Measurements from ENCODE around the gene DNASE2B.

The DNASE2B gene

GRCh38 chr1:84403347-84403746 is 5.1 kb downstream of the DNASE2B start:
- Histone ChIP-seq H3K9ac (ENCODE audit: low read depth, low read length) (no peak overlapping the region), H3K36me3 (ENCODE audit: control insufficient read depth, insufficient read depth, low read length) (no peaks in the 10 kb centered on the region), H3K27me3 (ENCODE audit: control insufficient read depth, insufficient read depth, low read length) (no peaks in the 10 kb centered on the region), H3K4me1 (ENCODE audit: control insufficient read depth, insufficient read depth, low read length) (no peaks in the 10 kb centered on the region), H3K4me3 (ENCODE audit: low read depth, low read length) (no peak overlapping the region), H3K9me3 (ENCODE audit: control insufficient read depth, insufficient read depth, low read length) (no peaks in the 10 kb centered on the region)

- Histone ChIP-seq H3K36me3 (ENCODE audit: control insufficient read depth, insufficient read depth, low read length) (no peaks in the 10 kb centered on the region), H3K4me3 (ENCODE audit: low read depth, low read length) (no peak overlapping the region), H3K4me1 (ENCODE audit: control insufficient read depth, insufficient read depth, low read length) (no peaks in the 10 kb centered on the region), H3K9ac (ENCODE audit: low read depth, low read length) (no peak overlapping the region), H3K27me3 (ENCODE audit: control insufficient read depth, insufficient read depth, low read length) (no peaks in the 10 kb centered on the region), H3K9me3 (ENCODE audit: control insufficient read depth, insufficient read depth, low read length) (no peaks in the 10 kb centered on the region)
Measured at GRCh38 chr1:84406346-84406861, 8.1 kb downstream of the DNASE2B start.

GRCh38 chr1:84407524-84407923 is 9.2 kb downstream of the DNASE2B start:
- Histone ChIP-seq H3K4me3 (ENCODE audit: low read depth, low read length) (no peak overlapping the region), H3K9me3 (ENCODE audit: control insufficient read depth, insufficient read depth, low read length) (no peaks in the 10 kb centered on the region), H3K27me3 (ENCODE audit: control insufficient read depth, insufficient read depth, low read length) (no peaks in the 10 kb centered on the region), H3K9ac (ENCODE audit: low read depth, low read length) (no peak overlapping the region), H3K4me1 (ENCODE audit: control insufficient read depth, insufficient read depth, low read length) (no peaks in the 10 kb centered on the region), H3K36me3 (ENCODE audit: control insufficient read depth, insufficient read depth, low read length) (no peaks in the 10 kb centered on the region)

GRCh38 chr1:84407958-84408422 is 9.7 kb downstream of the DNASE2B start:
- no peak overlapping the region for H3K4me3 ChIP-seq (ENCODE audit: low read depth, low read length)
- H3K4me1 ChIP-seq (ENCODE audit: control insufficient read depth, insufficient read depth, low read length), result no peaks in the 10 kb centered on the region
- no peaks in the 10 kb centered on the region for H3K27me3 ChIP-seq (ENCODE audit: control insufficient read depth, insufficient read depth, low read length)
- H3K9me3 ChIP-seq (ENCODE audit: control insufficient read depth, insufficient read depth, low read length), result no peaks in the 10 kb centered on the region
- H3K36me3 ChIP-seq (ENCODE audit: control insufficient read depth, insufficient read depth, low read length), result no peaks in the 10 kb centered on the region
- no peak overlapping the region for H3K9ac ChIP-seq (ENCODE audit: low read depth, low read length)

- no peak overlapping the region for H3K9ac ChIP-seq (ENCODE audit: low read depth, low read length)
- no peaks in the 10 kb centered on the region for H3K9me3 ChIP-seq (ENCODE audit: control insufficient read depth, insufficient read depth, low read length)
- no peak overlapping the region for H3K4me3 ChIP-seq (ENCODE audit: low read depth, low read length)
- no peaks in the 10 kb centered on the region for H3K27me3 ChIP-seq (ENCODE audit: control insufficient read depth, insufficient read depth, low read length)
- H3K36me3 ChIP-seq (ENCODE audit: control insufficient read depth, insufficient read depth, low read length), result no peaks in the 10 kb centered on the region
- H3K4me1 ChIP-seq (ENCODE audit: control insufficient read depth, insufficient read depth, low read length), result no peaks in the 10 kb centered on the region
Measured at GRCh38 chr1:84409888-84410287, 11.6 kb downstream of the DNASE2B start.

GRCh38 chr1:84410328-84411095 is 12.2 kb downstream of the DNASE2B start:
- Histone ChIP-seq H3K9ac (ENCODE audit: low read depth, low read length) (no peak overlapping the region), H3K36me3 (ENCODE audit: control insufficient read depth, insufficient read depth, low read length) (no peaks in the 10 kb centered on the region), H3K27me3 (ENCODE audit: control insufficient read depth, insufficient read depth, low read length) (no peaks in the 10 kb centered on the region), H3K4me3 (ENCODE audit: low read depth, low read length) (no peak overlapping the region), H3K4me1 (ENCODE audit: control insufficient read depth, insufficient read depth, low read length) (no peaks in the 10 kb centered on the region), H3K9me3 (ENCODE audit: control insufficient read depth, insufficient read depth, low read length) (no peaks in the 10 kb centered on the region)

- no peaks in the 10 kb centered on the region for H3K4me1 ChIP-seq (ENCODE audit: control insufficient read depth, insufficient read depth, low read length)
- H3K27me3 ChIP-seq (ENCODE audit: control insufficient read depth, insufficient read depth, low read length), result no peaks in the 10 kb centered on the region
- H3K9me3 ChIP-seq (ENCODE audit: control insufficient read depth, insufficient read depth, low read length), result no peaks in the 10 kb centered on the region
- no peaks in the 10 kb centered on the region for H3K36me3 ChIP-seq (ENCODE audit: control insufficient read depth, insufficient read depth, low read length)
- no peak overlapping the region for H3K4me3 ChIP-seq (ENCODE audit: low read depth, low read length)
- no peak overlapping the region for H3K9ac ChIP-seq (ENCODE audit: low read depth, low read length)
Measured at GRCh38 chr1:84412316-84412942, 14.1 kb downstream of the DNASE2B start.

- H3K4me3 ChIP-seq (ENCODE audit: low read depth, low read length), result no peak overlapping the region
- no peaks in the 10 kb centered on the region for H3K36me3 ChIP-seq (ENCODE audit: control insufficient read depth, insufficient read depth, low read length)
- H3K9me3 ChIP-seq (ENCODE audit: control insufficient read depth, insufficient read depth, low read length), result no peaks in the 10 kb centered on the region
- H3K4me1 ChIP-seq (ENCODE audit: control insufficient read depth, insufficient read depth, low read length), result no peaks in the 10 kb centered on the region
- no peaks in the 10 kb centered on the region for H3K27me3 ChIP-seq (ENCODE audit: control insufficient read depth, insufficient read depth, low read length)
- no peak overlapping the region for H3K9ac ChIP-seq (ENCODE audit: low read depth, low read length)
Measured at GRCh38 chr1:84415396-84415795, 17.1 kb downstream of the DNASE2B start.

GRCh38 chr1:84422909-84423308 is 24.6 kb downstream of the DNASE2B start:
- no peaks in the 10 kb centered on the region for H3K27me3 ChIP-seq (ENCODE audit: control insufficient read depth, insufficient read depth, low read length)
- H3K9ac ChIP-seq (ENCODE audit: low read depth, low read length), result no peak overlapping the region
- no peaks in the 10 kb centered on the region for H3K36me3 ChIP-seq (ENCODE audit: control insufficient read depth, insufficient read depth, low read length)
- H3K4me1 ChIP-seq (ENCODE audit: control insufficient read depth, insufficient read depth, low read length), result no peaks in the 10 kb centered on the region
- no peaks in the 10 kb centered on the region for H3K9me3 ChIP-seq (ENCODE audit: control insufficient read depth, insufficient read depth, low read length)
- no peak overlapping the region for H3K4me3 ChIP-seq (ENCODE audit: low read depth, low read length)

- no peaks in the 10 kb centered on the region for H3K36me3 ChIP-seq (ENCODE audit: control insufficient read depth, insufficient read depth, low read length)
Measured at GRCh38 chr1:84424513-84425149, 26.3 kb downstream of the DNASE2B start.

GRCh38 chr1:84425150-84425896 is 27.0 kb downstream of the DNASE2B start:
- no peak overlapping the region for H3K9ac ChIP-seq (ENCODE audit: low read depth, low read length)
- H3K4me1 ChIP-seq (ENCODE audit: control insufficient read depth, insufficient read depth, low read length), result no peaks in the 10 kb centered on the region
- H3K36me3 ChIP-seq (ENCODE audit: control insufficient read depth, insufficient read depth, low read length), result no peaks in the 10 kb centered on the region
- H3K27me3 ChIP-seq (ENCODE audit: control insufficient read depth, insufficient read depth, low read length), result no peaks in the 10 kb centered on the region
- no peaks in the 10 kb centered on the region for H3K9me3 ChIP-seq (ENCODE audit: control insufficient read depth, insufficient read depth, low read length)
- no peak overlapping the region for H3K4me3 ChIP-seq (ENCODE audit: low read depth, low read length)

More at GRCh38 chr1:84424513-84425149, 26.3 kb downstream of the DNASE2B start:
- no peak overlapping the region for H3K4me3 ChIP-seq (ENCODE audit: low read depth, low read length)
- no peaks in the 10 kb centered on the region for H3K4me1 ChIP-seq (ENCODE audit: control insufficient read depth, insufficient read depth, low read length)
- no peaks in the 10 kb centered on the region for H3K27me3 ChIP-seq (ENCODE audit: control insufficient read depth, insufficient read depth, low read length)
- no peak overlapping the region for H3K9ac ChIP-seq (ENCODE audit: low read depth, low read length)
- H3K9me3 ChIP-seq (ENCODE audit: control insufficient read depth, insufficient read depth, low read length), result no peaks in the 10 kb centered on the region
